Keratinocyte (primary cell): ENCODE results near the gene DSE. TPM values are rescaled to one million over a fixed set of nuclear protein-coding genes. Genes with fewer than 3 reads are reported as not detected.

ENCODE experiments used
- DNase-seq: peaks from one replicate; pipeline ENCODE4 v3.0.0-alpha.2; 2011; ENCODE audit warnings: low read depth, missing footprints, low spot score
- FAIRE-seq: peaks from 2 replicates; lab custom pipeline; 2011; peaks lifted over from hg19 to GRCh38; lab: Jason Lieb, UNC
- H2AFZ ChIP-seq: 2 replicates; pipeline ENCODE4 v1.6.0; 2012; ENCODE audit warnings: low read length, control low read depth, inconsistent platforms; ENCODE audit not compliant: control insufficient read depth
- H3K27ac ChIP-seq: 2 replicates; pipeline ENCODE4 v1.5.1; 2011; ENCODE audit warnings: low read length; ENCODE audit not compliant: control insufficient read depth, insufficient read depth
- H3K27me3 ChIP-seq: 3 replicates; pipeline ENCODE4 v1.6.0; 2011; ENCODE audit warnings: low read length; ENCODE audit not compliant: control insufficient read depth, insufficient read depth; ENCODE audit errors: extremely low read depth
- H3K36me3 ChIP-seq, 2 experiments: 2 replicates in 1 of 2; 3 replicates in 1 of 2; pipeline ENCODE4 v1.5.1; 2011; ENCODE audit warnings: low read length in 2 of 2, mild to moderate bottlenecking in 1 of 2; ENCODE audit not compliant: control insufficient read depth in 2 of 2, insufficient read depth in 2 of 2; ENCODE audit errors: extremely low read depth in 1 of 2
- H3K4me1 ChIP-seq: 3 replicates; pipeline ENCODE4 v1.5.1; 2011; ENCODE audit warnings: low read length; ENCODE audit not compliant: control insufficient read depth, insufficient read depth; ENCODE audit errors: extremely low read depth
- H3K4me2 ChIP-seq: 3 replicates; pipeline ENCODE4 v1.6.0; 2011; ENCODE audit warnings: low read depth, low read length; ENCODE audit not compliant: control insufficient read depth, insufficient read depth; ENCODE audit errors: extremely low read depth
- H3K4me3 ChIP-seq, 3 experiments: fragments of 200-600 bp in 1 of 3; sonication (generic) in 1 of 3; 2 replicates in 2 of 3; 3 replicates in 1 of 3; pipeline ENCODE4 v1.5.1; 2011 to 2016; ENCODE audit warnings: low read length in 3 of 3, mild to moderate bottlenecking in 3 of 3, control low read depth in 2 of 3, inconsistent platforms in 1 of 3, low read depth in 1 of 3, mixed read lengths in 1 of 3, mixed run types in 1 of 3, moderate library complexity in 1 of 3; ENCODE audit not compliant: control insufficient read depth in 2 of 3, insufficient read depth in 2 of 3; ENCODE audit errors: extremely low read depth in 1 of 3
- H3K79me2 ChIP-seq: 2 replicates; pipeline ENCODE4 v1.6.0; 2012; ENCODE audit warnings: low read length; ENCODE audit not compliant: control insufficient read depth, insufficient read depth
- H3K9ac ChIP-seq: 3 replicates; pipeline ENCODE4 v1.6.0; 2011; ENCODE audit warnings: low read length; ENCODE audit not compliant: control insufficient read depth, insufficient read depth; ENCODE audit errors: extremely low read depth
- H3K9me1 ChIP-seq: 3 replicates; pipeline ENCODE4 v1.6.0; 2011; ENCODE audit warnings: low read length; ENCODE audit not compliant: control insufficient read depth, insufficient read depth; ENCODE audit errors: extremely low read depth
- H3K9me3 ChIP-seq: 2 replicates; pipeline ENCODE4 v1.5.1; 2012; ENCODE audit warnings: low read depth, low read length; ENCODE audit not compliant: control insufficient read depth
- H4K20me1 ChIP-seq: 3 replicates; pipeline ENCODE4 v1.6.0; 2011; ENCODE audit warnings: low read length; ENCODE audit not compliant: control insufficient read depth, insufficient read depth; ENCODE audit errors: extremely low read depth
- CTCF ChIP-seq, 3 experiments: IDR thresholded peaks in 1 of 3; conservative IDR thresholded peaks in 1 of 3; optimal IDR thresholded peaks in 1 of 3; 2 replicates in 2 of 3; 3 replicates in 1 of 3; pipeline versions ENCODE3 to v1.5.1; 2011; ENCODE audit warnings: low read length in 3 of 3, mild to moderate bottlenecking in 3 of 3, moderate library complexity in 2 of 3, control low read depth in 1 of 3, inconsistent platforms in 1 of 3; ENCODE audit not compliant: insufficient read depth in 2 of 3; ENCODE audit errors: extremely low read depth in 1 of 3
- EZH2 ChIP-seq: IDR thresholded peaks from one replicate; pipeline ENCODE4 v1.6.1; 2012; ENCODE audit warnings: inconsistent platforms, mild to moderate bottlenecking, low read length, moderate library complexity
- dilution Hi-C: fragments of 300-500 bp; cut with MboI; formaldehyde crosslinking; loops from one replicate; pipeline ENCODE4 v1.7.0; 2020; ENCODE audit warnings: low sequenced_read_pairs; ENCODE audit not compliant: extremely low pct_ligation_motif_present
- polyA plus RNA-seq, 5 experiments: library from polyadenylated mRNA; depleted of rRNA in 3 of 5; stranded (reverse) in 3 of 5; stranded (forward) in 1 of 5; unstranded in 1 of 5; fragments of >200 nt; gene quantifications; 1 replicate in 1 of 5; 2 replicates in 3 of 5; 3 replicates in 1 of 5; pipeline versions ENCODE4 v1.2.1 to v1.2.3, GENCODE V29; 2011 to 2012; ENCODE audit warnings: missing spikeins in 2 of 5, low read depth in 1 of 5, low replicate concordance in 1 of 5

Gene DSE
- polyA plus RNA-seq, 1 donor (not counting 4 experiments of a cell fraction or from before 2014, with no cell fraction given) = 99.7 TPM

GRCh38 chr6:116451916-116452315 is 81.2 kb downstream of the DSE start:
- no peaks in the 10 kb centered on the region for H3K9me3 ChIP-seq
- TF ChIP-seq CTCF (optimal IDR thresholded peaks at IDR 0.05 in 1 of 3, IDR thresholded peaks at IDR 0.05 in 1 of 3, conservative IDR thresholded peaks at IDR 0.05 in 1 of 3; ENCODE audit: extremely low read depth in 1 of 3, insufficient read depth in 2 of 3, low read length in 3 of 3) (no peak), EZH2 (no peak)
- H2AFZ ChIP-seq = no peak overlapping the region
- H4K20me1 ChIP-seq = no peaks in the 10 kb centered on the region
- no peaks in the 10 kb centered on the region for H3K9me1 ChIP-seq
- H3K27ac ChIP-seq = no peak overlapping the region
- H3K4me3 ChIP-seq = no peak overlapping the region
- DNase-seq = no peak
- no peak overlapping the region for H3K4me2 ChIP-seq
- no peak overlapping the region for H3K9ac ChIP-seq
- no peak for FAIRE-seq
- no peaks in the 10 kb centered on the region for H3K36me3 ChIP-seq
- dilution Hi-C loops = no loop called here
- peaks cover 33% of the 10 kb centered on the region for H3K4me1 ChIP-seq
- no peaks in the 10 kb centered on the region for H3K79me2 ChIP-seq
- H3K27me3 ChIP-seq = no peaks in the 10 kb centered on the region

DNA sequence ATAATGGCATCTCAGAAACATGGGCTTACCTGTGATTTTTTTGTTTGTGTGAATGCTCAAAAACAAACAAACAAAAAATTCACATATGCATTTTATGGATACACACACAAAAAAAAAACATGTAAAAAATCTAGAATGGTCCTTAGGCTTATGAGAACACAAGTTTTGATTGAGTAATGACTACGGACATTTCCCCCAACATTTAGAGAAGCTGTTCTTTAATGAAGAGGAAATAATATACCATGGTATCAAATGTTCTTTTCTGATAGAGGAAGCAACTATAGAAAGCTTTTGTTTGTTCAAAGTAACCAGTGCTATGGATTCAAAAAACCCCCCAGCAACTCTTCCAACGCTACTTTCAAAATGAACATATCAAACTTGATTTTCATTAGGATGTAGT is 81.8 kb downstream of the DSE start:
- no peak for DNase-seq
- dilution Hi-C loops = no loop called here

More for the DNA sequence above, 81.8 kb downstream of the DSE start:
- Histone ChIP-seq H3K9ac (no peak overlapping the region), H2AFZ (no peak overlapping the region), H3K27me3 (no peaks in the 10 kb centered on the region), H3K4me2 (no peak overlapping the region), H4K20me1 (no peaks in the 10 kb centered on the region), H3K9me3 (no peaks in the 10 kb centered on the region), H3K27ac (no peak overlapping the region), H3K36me3 (no peaks in the 10 kb centered on the region), H3K9me1 (no peaks in the 10 kb centered on the region), H3K79me2 (no peaks in the 10 kb centered on the region), H3K4me1 (peaks cover 28% of the 10 kb centered on the region), H3K4me3 (no peak overlapping the region)
- no peak for FAIRE-seq
- TF ChIP-seq EZH2 = no peak
- TF ChIP-seq CTCF (optimal IDR thresholded peaks at IDR 0.05 in 1 of 3, IDR thresholded peaks at IDR 0.05 in 1 of 3, conservative IDR thresholded peaks at IDR 0.05 in 1 of 3; ENCODE audit: extremely low read depth in 1 of 3, insufficient read depth in 2 of 3, low read length in 3 of 3) = no peak
